Measurements from ENCODE around the gene CYB5D1. TPM values are rescaled to one million over a fixed set of nuclear protein-coding genes. Genes with fewer than 3 reads are reported as not detected.

Gene CYB5D1
- total RNA-seq, 4 donors from 2014 or later: 3.3 to 5.1 (median 4.2) TPM

GRCh38 chr17:7838090-7839075 lies 19.4 kb upstream of the CYB5D1 start:
- peak in 2 of 3 donors; percentile 44 to 53 for DNase-seq
- H3K36me3 ChIP-seq: peaks cover 0 to 7% (median 0%) of the 10 kb centered on the region in 3 donors
- TF ChIP-seq CTCF (IDR thresholded peaks at IDR 0.05) (no peak), POLR2A (IDR thresholded peaks at IDR 0.05) (no peak)

GRCh38 chr17:7839190-7839875 lies 18.5 kb upstream of the CYB5D1 start:
- peaks cover 0 to 48% (median 24%) of the 10 kb centered on the region in 4 donors for H3K4me1 ChIP-seq
- peak overlapping the region in 2 of 4 donors; percentile 80 to 85 for H3K4me3 ChIP-seq
- peak overlapping the region; percentile 88 to 100 (median 95) for H3K27ac ChIP-seq
- no peaks in the 10 kb centered on the region for H3K9me3 ChIP-seq
- DNase-seq: peak in 2 of 3 donors; percentile 87 to 90
- peak in 1 of 2 donors; percentile 67 for TF ChIP-seq POLR2A (IDR thresholded peaks at IDR 0.05)
- TF ChIP-seq CTCF (IDR thresholded peaks at IDR 0.05): no peak
- H3K27me3 ChIP-seq: no peaks in the 10 kb centered on the region
- peaks cover 0 to 7% (median 0%) of the 10 kb centered on the region in 3 donors for H3K36me3 ChIP-seq

More at GRCh38 chr17:7838090-7839075, 19.4 kb upstream of the CYB5D1 start:
- Histone ChIP-seq H3K27ac (peak overlapping the region; percentile 88 to 100 (median 95)), H3K9me3 (no peaks in the 10 kb centered on the region), H3K4me3 (peak overlapping the region; percentile 16 to 85 (median 50)), H3K4me1 (peaks cover 0 to 50% (median 24%) of the 10 kb centered on the region in 4 donors), H3K27me3 (no peaks in the 10 kb centered on the region)

DNA sequence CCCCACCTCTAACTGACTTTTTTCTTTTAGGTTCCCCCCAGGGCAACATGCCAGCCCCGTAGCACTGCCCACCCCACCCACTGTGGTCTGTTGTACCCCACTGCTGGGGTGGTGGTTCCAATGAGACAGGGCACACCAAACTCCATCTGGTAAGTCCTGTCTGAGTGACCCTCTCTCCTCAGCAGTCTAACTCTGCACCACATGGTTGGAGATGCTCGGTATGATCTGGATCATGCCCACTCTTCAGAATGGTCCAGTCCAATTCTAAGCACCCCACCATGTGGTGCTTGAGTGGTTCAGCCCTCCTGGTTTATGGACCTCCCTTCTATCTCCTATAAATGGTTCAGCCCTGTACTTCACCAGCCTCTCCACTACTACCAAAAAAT lies 17.9 kb upstream of the CYB5D1 start:
- TF ChIP-seq CTCF (IDR thresholded peaks at IDR 0.05) (no peak), POLR2A (IDR thresholded peaks at IDR 0.05) (no peak)
- DNase-seq: no peak
- H3K27ac ChIP-seq: peak overlapping the region; percentile 88 to 100 (median 95)
- no peaks in the 10 kb centered on the region for H3K27me3 ChIP-seq
- H3K36me3 ChIP-seq: peaks cover 0 to 7% (median 0%) of the 10 kb centered on the region in 3 donors
- no peaks in the 10 kb centered on the region for H3K9me3 ChIP-seq
- peaks cover 0 to 48% (median 24%) of the 10 kb centered on the region in 4 donors for H3K4me1 ChIP-seq
- no peak overlapping the region for H3K4me3 ChIP-seq

GRCh38 chr17:7840441-7840840 lies 17.4 kb upstream of the CYB5D1 start:
- Histone ChIP-seq H3K27me3 (no peaks in the 10 kb centered on the region), H3K9me3 (no peaks in the 10 kb centered on the region), H3K36me3 (peaks cover 0 to 10% (median 0%) of the 10 kb centered on the region in 3 donors), H3K4me3 (no peak overlapping the region), H3K4me1 (peaks cover 0 to 53% (median 30%) of the 10 kb centered on the region in 4 donors), H3K27ac (peak overlapping the region in 3 of 4 donors; percentile 93 to 100 (median 97))
- DNase-seq: no peak
- no peak for TF ChIP-seq POLR2A (IDR thresholded peaks at IDR 0.05)
- TF ChIP-seq CTCF (IDR thresholded peaks at IDR 0.05): no peak

GRCh38 chr17:7840875-7841274 lies 16.9 kb upstream of the CYB5D1 start:
- Histone ChIP-seq H3K4me1 (peaks cover 0 to 57% (median 31%) of the 10 kb centered on the region in 4 donors), H3K27ac (peak overlapping the region; percentile 97 to 100 (median 97)), H3K27me3 (no peaks in the 10 kb centered on the region), H3K36me3 (peaks cover 0 to 14% (median 0%) of the 10 kb centered on the region in 3 donors), H3K4me3 (peak overlapping the region in 3 of 4 donors; percentile 78 to 80 (median 80)), H3K9me3 (no peaks in the 10 kb centered on the region)
- no peak for DNase-seq
- TF ChIP-seq POLR2A (IDR thresholded peaks at IDR 0.05) (no peak), CTCF (IDR thresholded peaks at IDR 0.05) (no peak)

All from Peyer's patch (tissue), 4 donors.